Sigmoid colon (tissue), 4 donors: ENCODE data around the gene NHS.

Source experiments
- CTCF ChIP-seq, 4 experiments: fragments of 450-650 bp in 3 of 4; fragments of 200-600 bp in 1 of 4; IDR thresholded peaks; one replicate each; pipeline ENCODE4 v1.5.1; 2016 to 2019; ENCODE audit warnings: antibody characterized with exemption in 4 of 4, mild to moderate bottlenecking in 3 of 4, moderate library complexity in 2 of 4
- POLR2A ChIP-seq, 2 donors: fragments of 450-650 bp; IDR thresholded peaks; one replicate each; pipeline ENCODE4 v1.6.1; 2016; ENCODE audit warnings: antibody characterized with exemption in 2 of 2, mild to moderate bottlenecking in 2 of 2, moderate library complexity in 2 of 2
- POLR2AphosphoS5 ChIP-seq, 4 donors: sonication (generic); formaldehyde crosslinking; IDR thresholded peaks; one replicate each; pipeline ENCODE4 v1.6.1; 2017; ENCODE audit warnings: antibody characterized with exemption in 4 of 4

- TF ChIP-seq CTCF (IDR thresholded peaks at IDR 0.05) (no peak), POLR2A (IDR thresholded peaks at IDR 0.05) (no peak), POLR2AphosphoS5 (IDR thresholded peaks at IDR 0.05) (no peak)
These were observed 294.5 kb downstream of the NHS start for GRCh38 chrX:17669458-17669857.
